Measurements from ENCODE around the gene ARSG. TPM values are rescaled to one million over a fixed set of nuclear protein-coding genes. Genes with fewer than 3 reads are reported as not detected.
A peak's percentile ranks its signal among the peaks of the same experiment; 100 is the strongest.

The ARSG gene
- polyA plus RNA-seq, 1 experiment: 1.9 TPM

GRCh38 chr17:68397108-68397536, 105.8 kb downstream of the ARSG start:
- DNase-seq (ENCODE audit: low read depth, low spot score): no peak
- Histone ChIP-seq H3K27ac (ENCODE audit: low read depth, low read length) (no peak overlapping the region), H3K9me3 (ENCODE audit: control insufficient read depth, insufficient read depth, low read length) (peaks cover 8% of the 10 kb centered on the region), H3K27me3 (ENCODE audit: control insufficient read depth, insufficient read depth, low read length) (no peaks in the 10 kb centered on the region), H3K4me3 (ENCODE audit: low read depth, low read length) (no peak overlapping the region)
- CTCF ChIA-PET: interaction anchor here (1.2 kb wide), 1 partner anchor 133 kb away, joined by 3 read pairs; no protein-coding TSS in a partner anchor
- POLR2A ChIA-PET: no interaction called here
- TF ChIP-seq CTCF (IDR thresholded peaks at IDR 0.05; ENCODE audit: low read depth, low read length): no peak

- H3K27me3 ChIP-seq (ENCODE audit: control insufficient read depth, insufficient read depth, low read length): no peaks in the 10 kb centered on the region
- H3K9me3 ChIP-seq (ENCODE audit: control insufficient read depth, insufficient read depth, low read length): peaks cover 8% of the 10 kb centered on the region
- ChIA-PET POLR2A (interaction anchor here (0.6 to 1.3 kb wide), 6 partner anchors 15 to 107 kb away, joined by 3 to 6 read pairs (median 4); no protein-coding TSS in a partner anchor), CTCF (interaction anchor here (0.5 to 3.8 kb wide), 49 partner anchors 8 to 415 kb away, joined by 3 to 72 read pairs (median 6); partner anchors contain the start of genes AMZ2 and SLC16A6)
- no peak overlapping the region for H3K4me3 ChIP-seq (ENCODE audit: low read depth, low read length)
- peak; percentile 90 for TF ChIP-seq CTCF (IDR thresholded peaks at IDR 0.05; ENCODE audit: low read depth, low read length)
- H3K27ac ChIP-seq (ENCODE audit: low read depth, low read length): no peak overlapping the region
- peak; percentile 50 for DNase-seq (ENCODE audit: low read depth, low spot score)
Observed at GRCh38 chr17:68398691-68399637, 107.7 kb downstream of the ARSG start.

- H3K9me3 ChIP-seq (ENCODE audit: control insufficient read depth, insufficient read depth, low read length): peaks cover 6% of the 10 kb centered on the region
- DNase-seq (ENCODE audit: low read depth, low spot score): no peak
- ChIA-PET POLR2A (interaction anchor here (0.6 to 1.3 kb wide), 5 partner anchors 36 to 108 kb away, joined by 3 to 9 read pairs (median 4); no protein-coding TSS in a partner anchor), CTCF (interaction anchor here (0.5 to 3.8 kb wide), 40 partner anchors 7 to 415 kb away, joined by 3 to 72 read pairs (median 6); partner anchors contain the start of genes AMZ2 and SLC16A6)
- H3K27me3 ChIP-seq (ENCODE audit: control insufficient read depth, insufficient read depth, low read length): no peaks in the 10 kb centered on the region
- no peak overlapping the region for H3K4me3 ChIP-seq (ENCODE audit: low read depth, low read length)
- peak overlapping the region; percentile 47 for H3K27ac ChIP-seq (ENCODE audit: low read depth, low read length)
- TF ChIP-seq CTCF (IDR thresholded peaks at IDR 0.05; ENCODE audit: low read depth, low read length): no peak
Observed at GRCh38 chr17:68399638-68400403, 108.5 kb downstream of the ARSG start.

- ChIA-PET CTCF (interaction anchor here (0.7 to 3.8 kb wide), 5 partner anchors 11 to 200 kb away, joined by 3 to 72 read pairs (median 7); no protein-coding TSS in a partner anchor), POLR2A (interaction anchor here (1.2 kb wide), 1 partner anchor 46 kb away, joined by 9 read pairs; no protein-coding TSS in a partner anchor)
- no peak for TF ChIP-seq CTCF (IDR thresholded peaks at IDR 0.05; ENCODE audit: low read depth, low read length)
- Histone ChIP-seq H3K9me3 (ENCODE audit: control insufficient read depth, insufficient read depth, low read length) (peaks cover under 1% of the 10 kb centered on the region; the same call in 1 of the 2 replicates), H3K4me3 (ENCODE audit: low read depth, low read length) (no peak overlapping the region), H3K27me3 (ENCODE audit: control insufficient read depth, insufficient read depth, low read length) (no peaks in the 10 kb centered on the region), H3K27ac (ENCODE audit: low read depth, low read length) (peak overlapping the region; percentile 47)
- no peak for DNase-seq (ENCODE audit: low read depth, low spot score)
Observed at GRCh38 chr17:68400404-68400735, 109.1 kb downstream of the ARSG start.
